ENCODE data around the gene SNAI1.

DNA sequence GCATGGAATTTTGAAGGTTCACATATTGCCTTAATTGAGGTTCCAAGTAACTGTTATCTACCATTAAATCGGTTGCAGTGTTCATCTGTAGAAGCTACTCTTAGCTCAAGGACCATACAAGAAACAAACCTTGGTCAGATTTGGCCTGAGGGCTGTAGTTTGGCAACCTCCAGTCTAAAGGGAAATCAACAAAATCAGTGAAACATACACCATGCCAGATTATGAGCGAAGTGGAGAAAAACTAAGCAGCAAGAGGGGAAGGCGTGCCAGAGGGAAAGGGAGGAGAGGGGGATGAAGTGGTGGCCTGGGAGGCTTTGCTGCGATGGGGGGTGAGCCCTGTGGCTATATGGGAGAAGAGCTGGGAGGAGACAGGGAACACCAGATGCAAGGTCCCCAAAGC, 8.8 kb upstream of the SNAI1 start:
- TF ChIP-seq YY1 (IDR thresholded peaks at IDR 0.05; ENCODE audit: insufficient read depth, insufficient read length) (no peak), ZNF274 (IDR thresholded peaks at IDR 0.05; ENCODE audit: low read depth, low read length) (no peak)
